ENCODE data around the gene SHROOM1.

Gene SHROOM1

GRCh38 chr5:132872788-132873118 is 42.3 kb upstream of the SHROOM1 start:
- DNase-seq (ENCODE audit: low spot score), result no peak
- no peak overlapping the region for H3K4me3 ChIP-seq
- H3K27ac ChIP-seq, result no peak overlapping the region
- no peak for TF ChIP-seq CTCF (IDR thresholded peaks at IDR 0.05)

GRCh38 chr5:132871459-132872284 is 41.2 kb upstream of the SHROOM1 start:
- no peak overlapping the region for H3K4me3 ChIP-seq
- no peak for DNase-seq (ENCODE audit: low spot score)
- TF ChIP-seq CTCF (IDR thresholded peaks at IDR 0.05), result no peak
- H3K27ac ChIP-seq, result no peak overlapping the region

GRCh38 chr5:132870801-132871200 is 40.4 kb upstream of the SHROOM1 start:
- H3K27ac ChIP-seq, result no peak overlapping the region
- TF ChIP-seq CTCF (IDR thresholded peaks at IDR 0.05), result no peak
- H3K4me3 ChIP-seq, result no peak overlapping the region
- DNase-seq (ENCODE audit: low spot score), result no peak

GRCh38 chr5:132868754-132869153 is 38.3 kb upstream of the SHROOM1 start:
- H3K4me3 ChIP-seq, result no peak overlapping the region
- DNase-seq (ENCODE audit: low spot score), result no peak
- H3K27ac ChIP-seq, result no peak overlapping the region
- no peak for TF ChIP-seq CTCF (IDR thresholded peaks at IDR 0.05)

- no peak for TF ChIP-seq CTCF (IDR thresholded peaks at IDR 0.05)
- DNase-seq (ENCODE audit: low spot score), result no peak
- H3K27ac ChIP-seq, result peak overlapping the region; percentile 81 to 95
Observed at GRCh38 chr5:132867046-132867451, 36.6 kb upstream of the SHROOM1 start.

GRCh38 chr5:132866342-132867045 is 36.0 kb upstream of the SHROOM1 start, which contains the start of the genes GDF9 and UQCRQ:
GDF9 (minus strand) TSS chr5:132866469; CDS start chr5:132864533, 1,936 bp downstream.
UQCRQ (plus strand) TSS chr5:132866642; CDS start chr5:132866882, 240 bp downstream.
- no peak for TF ChIP-seq CTCF (IDR thresholded peaks at IDR 0.05)
- H3K4me3 ChIP-seq, result peak within 1 kb of the TSS; percentile 78
- peak within 1 kb of the TSS; percentile 81 to 95 for H3K27ac ChIP-seq
- DNase-seq (ENCODE audit: low spot score), result peak; percentile 98

More at GRCh38 chr5:132867046-132867451, 36.6 kb upstream of the SHROOM1 start:
- peak overlapping the region; percentile 78 for H3K4me3 ChIP-seq
